Measurements from ENCODE around the gene WDR59. TPM values are rescaled to one million over a fixed set of nuclear protein-coding genes. Genes with fewer than 3 reads are reported as not detected.

Gene WDR59
- total RNA-seq, 1 donor = 14.8 TPM

- TF ChIP-seq CTCF (IDR thresholded peaks at IDR 0.05; ENCODE audit: extremely low read depth, low read depth, low read length) = no peak
- Histone ChIP-seq H3K79me2 (ENCODE audit: insufficient read depth, low read length) (peaks cover 77% of the 10 kb centered on the region), H3K27me3 (ENCODE audit: insufficient read depth, low read length) (no peaks in the 10 kb centered on the region), H3K4me3 (ENCODE audit: insufficient read depth, low read length) (no peak overlapping the region), H2AFZ (ENCODE audit: low read length) (no peak overlapping the region), H3K36me3 (ENCODE audit: insufficient read depth, low read length) (no peaks in the 10 kb centered on the region), H3K4me2 (ENCODE audit: insufficient read depth, low read length) (no peak overlapping the region), H3K27ac (ENCODE audit: low read depth, low read length) (no peak overlapping the region), H3K9me3 (ENCODE audit: low read depth, low read length) (no peaks in the 10 kb centered on the region), H3K4me1 (ENCODE audit: insufficient read depth, low read length) (peaks cover 25% of the 10 kb centered on the region), H4K20me1 (ENCODE audit: insufficient read depth, low read length) (peaks cover 18% of the 10 kb centered on the region)
- DNase-seq (ENCODE audit: insufficient read length, low spot score, missing footprints) = no peak
Measured at GRCh38 chr16:75010427-75010826, 25.5 kb upstream of the WDR59 start.

GRCh38 chr16:75007443-75007842 lies 22.5 kb upstream of the WDR59 start:
- H3K79me2 ChIP-seq (ENCODE audit: insufficient read depth, low read length) = peaks cover 79% of the 10 kb centered on the region
- H3K4me2 ChIP-seq (ENCODE audit: insufficient read depth, low read length) = no peak overlapping the region
- no peaks in the 10 kb centered on the region for H3K36me3 ChIP-seq (ENCODE audit: insufficient read depth, low read length)
- no peaks in the 10 kb centered on the region for H3K9me3 ChIP-seq (ENCODE audit: low read depth, low read length)
- no peaks in the 10 kb centered on the region for H3K27me3 ChIP-seq (ENCODE audit: insufficient read depth, low read length)
- no peak overlapping the region for H3K27ac ChIP-seq (ENCODE audit: low read depth, low read length)
- no peak for DNase-seq (ENCODE audit: insufficient read length, low spot score, missing footprints)
- no peak overlapping the region for H2AFZ ChIP-seq (ENCODE audit: low read length)
- H4K20me1 ChIP-seq (ENCODE audit: insufficient read depth, low read length) = peaks cover 40% of the 10 kb centered on the region
- no peak overlapping the region for H3K4me3 ChIP-seq (ENCODE audit: insufficient read depth, low read length)
- no peak for TF ChIP-seq CTCF (IDR thresholded peaks at IDR 0.05; ENCODE audit: extremely low read depth, low read depth, low read length)
- peaks cover 20% of the 10 kb centered on the region for H3K4me1 ChIP-seq (ENCODE audit: insufficient read depth, low read length)

GRCh38 chr16:75005697-75006096 lies 20.8 kb upstream of the WDR59 start:
- no peak for DNase-seq (ENCODE audit: insufficient read length, low spot score, missing footprints)
- peaks cover 54% of the 10 kb centered on the region for H4K20me1 ChIP-seq (ENCODE audit: insufficient read depth, low read length)

GRCh38 chr16:75004460-75004859 lies 19.5 kb upstream of the WDR59 start:
- Histone ChIP-seq H3K4me2 (ENCODE audit: insufficient read depth, low read length) (no peak overlapping the region), H3K4me3 (ENCODE audit: insufficient read depth, low read length) (no peak overlapping the region), H3K36me3 (ENCODE audit: insufficient read depth, low read length) (no peaks in the 10 kb centered on the region), H2AFZ (ENCODE audit: low read length) (no peak overlapping the region), H4K20me1 (ENCODE audit: insufficient read depth, low read length) (peaks cover 64% of the 10 kb centered on the region), H3K9me3 (ENCODE audit: low read depth, low read length) (no peaks in the 10 kb centered on the region), H3K27me3 (ENCODE audit: insufficient read depth, low read length) (no peaks in the 10 kb centered on the region), H3K27ac (ENCODE audit: low read depth, low read length) (no peak overlapping the region), H3K4me1 (ENCODE audit: insufficient read depth, low read length) (peaks cover 16% of the 10 kb centered on the region), H3K79me2 (ENCODE audit: insufficient read depth, low read length) (peaks cover 98% of the 10 kb centered on the region)
- DNase-seq (ENCODE audit: insufficient read length, low spot score, missing footprints) = no peak
- no peak for TF ChIP-seq CTCF (IDR thresholded peaks at IDR 0.05; ENCODE audit: extremely low read depth, low read depth, low read length)

More at GRCh38 chr16:75005697-75006096, 20.8 kb upstream of the WDR59 start:
- Histone ChIP-seq H3K27ac (ENCODE audit: low read depth, low read length) (no peak overlapping the region), H2AFZ (ENCODE audit: low read length) (no peak overlapping the region), H3K4me1 (ENCODE audit: insufficient read depth, low read length) (peaks cover 13% of the 10 kb centered on the region), H3K9me3 (ENCODE audit: low read depth, low read length) (no peaks in the 10 kb centered on the region), H3K4me2 (ENCODE audit: insufficient read depth, low read length) (no peak overlapping the region), H3K4me3 (ENCODE audit: insufficient read depth, low read length) (no peak overlapping the region), H3K27me3 (ENCODE audit: insufficient read depth, low read length) (no peaks in the 10 kb centered on the region), H3K79me2 (ENCODE audit: insufficient read depth, low read length) (peaks cover 93% of the 10 kb centered on the region), H3K36me3 (ENCODE audit: insufficient read depth, low read length) (no peaks in the 10 kb centered on the region)
- TF ChIP-seq CTCF (IDR thresholded peaks at IDR 0.05; ENCODE audit: extremely low read depth, low read depth, low read length) = no peak
